WERI-Rb-1 (cell line): ENCODE results near the gene CTR9.

Source experiments
- DNase-seq: peaks from one replicate; pipeline ENCODE4 v3.0.0-alpha.2; 2020
- H3K27ac ChIP-seq: fragments of 250-450 bp; sonication (Bioruptor Pico); 2 replicates; pipeline ENCODE4 v1.5.1; 2020; ENCODE audit warnings: mild to moderate bottlenecking, moderate library complexity
- H3K27me3 ChIP-seq: fragments of 250-450 bp; sonication (Bioruptor Pico); 2 replicates; pipeline ENCODE4 v1.5.1; 2021; ENCODE audit warnings: mild to moderate bottlenecking, low read depth, moderate library complexity; ENCODE audit not compliant: insufficient read depth, severe bottlenecking
- H3K36me3 ChIP-seq: fragments of 250-450 bp; sonication (Bioruptor Pico); 2 replicates; pipeline ENCODE4 v1.5.1; 2020; ENCODE audit warnings: mild to moderate bottlenecking, moderate library complexity
- H3K4me3 ChIP-seq: 2 replicates; pipeline ENCODE4 v1.5.1; 2011; ENCODE audit warnings: low read depth, mild to moderate bottlenecking, control low read depth, low read length
- H3K9me3 ChIP-seq: fragments of 250-450 bp; sonication (Bioruptor Pico); 2 replicates; pipeline ENCODE4 v1.5.1; 2021; ENCODE audit warnings: mild to moderate bottlenecking, moderate library complexity; ENCODE audit not compliant: severe bottlenecking
- CTCF ChIP-seq: IDR thresholded peaks from 2 replicates; pipeline ENCODE4 v1.5.1; 2011; ENCODE audit warnings: low read depth, mild to moderate bottlenecking, control low read depth, inconsistent platforms, low read length

The CTR9 gene

GRCh38 chr11:10829139-10829538, 78.1 kb downstream of the CTR9 start:
- no peak overlapping the region for H3K27ac ChIP-seq
- H3K9me3 ChIP-seq = no peaks in the 10 kb centered on the region
- TF ChIP-seq CTCF = no peak
- no peak for DNase-seq
- no peaks in the 10 kb centered on the region for H3K36me3 ChIP-seq
- H3K4me3 ChIP-seq = no peak overlapping the region
- no peaks in the 10 kb centered on the region for H3K27me3 ChIP-seq
